Stimulated activated CD4-positive, alpha-beta T cell treated with anti-CD3 and anti-CD28 coated beads, Interleukin-1b, Interleukin-23, amount 100 ng/mL, for 48 hours (primary cell): ENCODE results near the gene NADSYN1.
"Not testable (repeated sequence)": the region's sequence is repeated elsewhere in the genome, so short reads cannot be mapped to it uniquely, and the experiment has no call there.

Experiments used
- DNase-seq: peaks from one replicate; pipeline ENCODE4 v3.0.0-alpha.2; 2020

The NADSYN1 gene

DNA sequence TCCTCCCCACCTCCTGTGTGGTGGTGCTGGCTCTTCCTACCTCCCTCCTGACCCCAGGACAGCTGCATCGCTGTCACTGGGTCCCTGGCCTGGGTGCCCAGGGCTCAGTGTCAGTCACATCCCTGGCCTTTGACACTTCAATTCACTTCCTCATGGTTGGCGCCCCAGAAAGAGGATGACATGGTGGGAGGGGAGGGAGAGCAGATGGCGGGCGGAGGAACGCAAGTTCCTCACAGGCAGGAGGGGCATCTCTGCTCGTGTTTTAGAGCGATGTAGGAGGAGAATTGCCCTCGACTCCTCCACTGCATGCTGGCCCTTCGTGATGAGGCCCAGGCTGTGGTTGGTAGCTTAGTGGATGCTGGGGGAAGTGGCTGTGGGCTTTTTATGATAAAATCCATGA is 38.9 kb downstream of the NADSYN1 start:
- no peak for DNase-seq

DNA sequence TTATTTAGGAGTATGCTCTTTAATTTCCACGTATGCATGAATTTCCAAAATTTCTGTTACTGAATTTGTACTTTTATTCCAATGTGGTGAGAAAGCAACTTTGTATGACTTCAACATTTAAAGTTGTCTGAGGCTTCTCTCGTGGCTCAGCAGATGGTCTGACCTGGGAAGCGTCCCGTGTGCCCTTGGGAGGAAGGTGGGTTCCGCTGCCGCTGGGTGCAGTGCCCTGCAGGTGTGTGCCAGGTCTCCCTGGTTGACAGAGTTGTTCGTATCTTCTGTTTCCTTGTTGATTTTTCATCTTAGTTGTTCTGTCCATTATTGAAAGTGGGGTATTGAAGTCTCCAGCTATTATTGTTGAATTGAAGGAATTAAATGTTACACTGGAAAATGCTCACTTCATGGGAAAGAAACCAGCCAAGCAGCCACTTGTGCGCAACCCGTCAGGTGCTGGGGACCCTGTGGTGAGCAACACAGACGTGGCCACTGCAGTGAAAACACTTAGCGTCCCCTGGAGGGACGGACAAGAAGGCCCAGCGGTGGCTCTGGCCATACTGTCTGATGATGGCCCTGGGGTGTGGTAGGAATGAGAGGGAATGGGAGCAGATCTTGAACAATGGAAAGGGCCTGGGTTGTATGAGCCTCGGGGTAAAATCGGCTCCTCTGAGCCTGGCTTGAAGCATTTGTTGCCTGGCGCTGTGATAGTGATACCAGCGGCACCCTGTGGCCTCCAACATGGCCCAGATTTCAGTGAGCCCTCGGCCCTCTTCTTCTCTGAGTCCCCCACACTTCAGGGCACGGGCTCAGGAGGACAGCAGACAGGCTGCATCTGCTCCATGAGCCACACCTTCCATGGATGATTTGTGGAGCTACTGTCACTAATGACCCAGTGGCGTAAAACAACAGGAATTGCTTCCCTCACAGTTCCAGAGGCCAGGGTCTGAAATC is 42.6 kb downstream of the NADSYN1 start:
- DNase-seq, result no peak

DNA sequence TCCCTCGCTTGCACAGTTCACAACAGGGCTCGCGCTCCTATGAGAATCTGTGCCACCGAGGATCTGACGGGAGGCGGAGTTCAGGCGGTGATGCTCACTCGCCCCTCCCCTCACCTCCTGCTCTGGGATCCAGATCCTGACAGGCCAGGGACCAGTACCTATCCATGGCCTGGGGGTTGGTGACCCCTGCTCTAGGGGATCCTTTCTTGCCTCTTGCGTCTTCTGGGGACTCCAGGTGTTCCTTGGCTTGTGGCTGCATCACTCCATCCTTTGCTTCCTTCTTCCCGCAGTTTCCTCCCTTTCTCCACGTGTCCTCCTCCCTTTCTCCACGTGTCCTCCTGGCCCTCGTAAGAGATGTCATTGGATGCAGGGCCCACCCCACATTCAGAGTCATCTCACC is 43.4 kb downstream of the NADSYN1 start:
- DNase-seq, result no peak

DNA sequence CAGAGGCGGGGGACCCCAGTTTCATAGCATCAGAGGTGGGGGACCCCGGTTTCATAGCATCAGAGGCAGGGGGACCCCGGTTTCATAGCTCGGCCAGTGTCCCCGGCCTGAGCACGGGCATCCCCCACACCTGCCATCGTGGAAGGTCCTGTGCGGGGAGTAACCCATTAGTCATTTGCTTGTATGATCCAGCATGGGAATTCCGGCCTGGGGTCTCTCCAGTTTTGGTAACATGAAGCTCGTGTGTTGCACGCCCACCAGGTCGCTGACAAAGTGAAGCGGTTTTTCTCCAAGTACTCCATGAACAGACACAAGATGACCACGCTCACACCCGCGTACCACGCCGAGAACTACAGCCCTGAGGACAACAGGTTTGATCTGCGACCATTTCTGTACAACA is 45.1 kb downstream of the NADSYN1 start:
- DNase-seq, result no peak

DNA sequence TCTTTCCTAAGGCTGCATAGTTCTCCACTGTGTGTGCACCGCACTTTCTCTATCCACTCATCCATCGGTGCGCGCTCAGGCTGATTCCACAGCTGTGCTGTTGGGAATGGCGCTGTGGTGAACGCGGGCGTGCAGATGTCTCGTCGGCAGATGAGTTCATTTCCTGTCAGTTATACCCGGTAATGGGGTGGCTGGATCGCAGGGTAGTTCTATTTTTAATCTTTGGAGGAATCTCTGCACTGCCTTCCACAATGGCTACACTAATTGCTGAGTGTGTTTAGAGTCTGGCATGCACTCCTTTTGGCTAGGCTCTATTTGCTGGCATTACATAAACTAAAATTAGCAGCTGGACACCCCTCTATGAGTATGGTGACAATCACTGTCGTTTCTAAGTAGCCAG is 46.1 kb downstream of the NADSYN1 start:
- no peak for DNase-seq

DNA sequence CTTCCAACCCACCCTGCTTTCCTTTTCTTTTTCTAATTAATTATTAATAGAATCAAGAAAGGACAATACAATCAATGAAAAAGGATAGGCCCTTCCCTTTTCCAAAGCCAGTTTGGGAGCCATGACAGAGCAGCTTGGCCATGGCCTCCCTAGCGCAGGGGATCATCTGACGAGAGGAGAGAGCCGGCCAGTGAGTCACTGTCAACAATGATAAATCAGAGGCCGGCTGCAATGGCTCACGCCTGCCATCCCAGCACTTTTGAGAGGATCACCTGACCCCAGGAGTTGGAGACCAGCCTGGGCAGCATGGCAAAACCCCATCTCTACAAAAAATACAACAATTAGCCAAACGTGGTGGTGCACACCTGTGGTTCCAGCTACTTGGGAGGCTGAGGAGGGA is 46.5 kb downstream of the NADSYN1 start:
- no peak for DNase-seq

DNA sequence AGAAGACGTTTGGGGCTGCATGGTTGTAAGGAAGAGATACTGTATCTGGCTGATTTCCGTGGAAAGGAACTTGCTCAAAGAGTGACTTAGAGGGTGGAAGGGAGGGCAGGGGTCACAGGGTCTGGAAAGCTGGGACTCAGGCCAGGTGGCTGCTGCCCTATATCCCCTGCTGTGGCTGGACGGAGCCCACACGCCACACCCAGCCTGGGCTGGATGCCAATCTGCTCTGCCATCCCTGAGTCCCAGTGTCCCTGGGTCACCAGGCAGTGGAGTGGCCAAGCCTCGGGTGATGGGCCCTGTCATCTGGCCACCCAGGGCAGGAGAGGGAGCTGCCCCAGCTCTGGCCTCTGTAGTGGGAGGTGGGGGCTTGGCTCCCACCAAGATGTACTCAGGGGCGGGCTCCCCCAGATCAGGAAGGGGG is 47.6 kb downstream of the NADSYN1 start:
- DNase-seq, result no peak

DNA sequence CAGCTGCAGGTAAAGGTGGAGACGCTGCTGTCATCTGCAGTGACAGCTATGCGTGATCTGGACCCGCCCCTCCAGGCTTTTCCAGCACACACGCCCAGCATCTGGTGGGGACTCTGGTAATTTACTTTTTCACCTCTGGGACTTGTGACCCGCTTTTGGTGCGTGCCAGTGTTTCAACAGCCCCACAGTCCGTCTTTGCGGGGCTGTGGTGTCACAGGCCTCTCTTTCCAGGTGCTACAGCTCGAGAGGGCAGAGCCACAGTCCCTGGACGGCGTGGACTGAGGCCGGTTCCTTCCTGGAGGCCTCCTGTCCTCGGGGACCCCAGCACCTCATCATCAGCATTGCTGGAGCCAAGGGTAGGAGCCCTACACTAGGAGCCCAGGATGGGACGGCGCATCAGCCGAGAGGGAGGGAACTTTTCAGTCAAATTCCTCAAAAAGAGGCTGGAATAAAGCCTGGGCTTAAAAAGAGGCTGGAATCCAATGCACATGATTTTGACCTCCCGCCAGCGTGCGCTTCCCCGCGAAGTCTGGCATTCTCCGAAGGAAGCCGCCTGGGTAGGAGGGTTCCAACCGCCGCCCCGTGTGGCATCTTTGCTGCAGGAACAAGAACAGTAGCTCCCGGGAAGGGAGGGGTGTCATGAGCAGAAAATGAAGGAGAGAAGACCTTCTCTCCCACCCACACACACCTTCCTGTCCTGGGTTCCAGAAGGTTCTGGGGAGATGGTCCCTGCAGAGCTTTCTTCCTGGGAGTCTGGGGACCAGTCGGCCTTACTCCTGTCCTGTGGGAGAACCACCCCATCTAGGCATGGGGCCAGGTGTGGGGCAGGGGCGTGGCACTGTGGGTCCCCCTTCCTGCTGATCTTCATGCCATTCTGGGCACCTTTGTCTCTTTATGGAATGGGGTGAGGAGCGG is 48.3 kb downstream of the NADSYN1 start:
- no peak for DNase-seq

DNA sequence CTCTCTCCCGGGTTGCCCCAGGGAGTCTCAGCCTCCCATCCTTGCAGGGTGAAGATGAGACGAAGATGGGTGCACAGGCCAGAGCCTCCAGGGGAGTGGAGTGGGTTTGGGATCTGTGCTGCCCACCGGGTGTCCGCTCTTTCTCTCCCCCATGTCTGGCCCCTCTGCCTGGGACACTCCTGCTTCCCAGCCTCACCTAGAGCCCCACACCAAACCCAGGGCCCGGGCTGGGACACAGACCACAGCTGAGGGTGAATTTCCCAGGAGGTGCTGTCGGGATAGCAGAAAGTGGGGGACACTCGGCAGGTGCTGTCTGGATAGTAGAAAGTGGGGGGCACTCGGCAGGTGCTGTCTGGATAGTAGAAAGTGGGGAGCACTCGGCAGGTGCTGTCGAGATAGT is 49.0 kb downstream of the NADSYN1 start:
- DNase-seq, result no peak

DNA sequence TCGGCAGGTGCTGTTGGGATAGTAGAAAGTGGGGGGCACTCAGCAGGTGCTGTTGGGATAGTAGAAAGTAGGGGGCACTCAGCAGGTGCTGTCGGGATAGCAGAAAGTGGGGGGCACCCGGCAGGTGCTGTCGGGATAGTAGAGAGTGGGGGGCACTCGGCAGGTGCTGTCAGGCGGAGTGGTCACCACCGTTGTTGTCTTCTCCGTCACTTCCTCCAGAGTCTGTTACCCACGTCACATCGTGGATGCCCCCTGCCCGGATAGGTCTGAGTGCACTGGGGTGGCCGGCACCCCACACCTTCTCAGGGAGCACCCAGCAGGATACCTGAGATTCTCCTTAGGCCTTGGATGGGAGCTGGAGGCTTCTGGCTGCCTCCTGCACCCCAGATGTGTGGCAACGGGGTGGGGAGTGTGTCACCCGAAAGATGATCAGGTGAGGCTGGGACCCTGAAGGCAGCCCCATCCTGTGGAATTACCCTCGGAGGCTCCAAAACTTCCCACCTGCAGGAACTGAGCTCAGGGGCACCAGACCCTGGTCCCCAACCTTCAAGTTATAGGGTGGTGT is 50.0 kb downstream of the NADSYN1 start:
- DNase-seq, result no peak

DNA sequence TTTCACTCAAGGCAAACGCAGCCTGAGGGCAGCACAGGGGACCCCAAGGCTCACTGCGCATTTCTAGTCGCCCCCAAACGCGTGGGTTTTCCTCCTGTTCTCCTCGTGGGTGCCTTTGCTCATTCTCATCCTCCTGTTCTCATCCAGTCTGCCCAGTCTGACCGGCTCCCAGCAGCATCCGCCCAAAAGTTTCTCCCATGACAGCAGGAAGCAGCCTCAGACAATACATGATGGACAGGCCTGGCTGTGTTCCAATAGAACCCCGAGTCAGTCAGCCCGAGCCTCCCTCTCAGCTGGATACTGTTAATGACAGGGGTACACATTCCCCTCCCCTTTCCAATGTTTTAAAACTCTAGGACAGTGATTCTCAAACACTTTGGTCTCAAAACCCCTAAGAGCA is 51.5 kb downstream of the NADSYN1 start:
- no peak for DNase-seq

DNA sequence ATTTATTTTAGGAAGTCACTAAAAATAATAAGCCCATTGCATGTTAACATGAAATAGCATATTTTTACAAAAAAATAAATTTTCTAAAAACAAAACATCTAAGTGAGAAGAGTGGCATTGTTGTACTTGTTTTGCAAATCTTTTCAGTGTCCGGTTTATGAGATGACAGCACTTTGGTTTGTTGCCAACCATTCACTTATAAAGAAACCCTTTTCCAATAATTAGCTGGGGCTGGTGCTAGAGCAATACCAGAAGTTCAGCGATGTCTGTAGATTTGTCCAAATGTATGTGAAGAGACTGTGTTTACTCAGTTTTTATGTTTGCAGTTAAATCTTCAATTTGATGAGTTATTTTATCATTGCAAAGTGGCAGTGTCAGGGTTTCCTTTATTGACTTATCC is 52.0 kb downstream of the NADSYN1 start:
- no peak for DNase-seq

DNA sequence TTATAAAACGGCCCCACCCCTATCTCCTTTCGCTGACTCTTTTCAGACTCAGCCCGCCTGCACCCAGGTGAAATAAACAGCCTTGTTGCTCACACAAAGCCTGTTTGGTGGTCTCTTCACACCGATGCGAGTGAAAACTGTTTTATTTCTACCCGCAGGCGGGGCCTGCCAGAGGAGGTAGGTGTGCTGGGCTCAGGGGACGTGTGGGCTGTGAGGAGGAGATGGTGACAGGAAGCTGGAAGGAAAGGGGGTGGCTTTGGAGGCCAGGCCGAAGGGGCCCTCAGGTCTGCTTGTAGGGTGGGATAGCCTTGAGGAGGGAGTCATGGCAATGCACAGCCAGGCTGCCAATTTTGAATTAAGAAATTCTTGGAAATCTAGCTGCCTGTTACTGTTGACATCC is 52.8 kb downstream of the NADSYN1 start:
- DNase-seq, result no peak

DNA sequence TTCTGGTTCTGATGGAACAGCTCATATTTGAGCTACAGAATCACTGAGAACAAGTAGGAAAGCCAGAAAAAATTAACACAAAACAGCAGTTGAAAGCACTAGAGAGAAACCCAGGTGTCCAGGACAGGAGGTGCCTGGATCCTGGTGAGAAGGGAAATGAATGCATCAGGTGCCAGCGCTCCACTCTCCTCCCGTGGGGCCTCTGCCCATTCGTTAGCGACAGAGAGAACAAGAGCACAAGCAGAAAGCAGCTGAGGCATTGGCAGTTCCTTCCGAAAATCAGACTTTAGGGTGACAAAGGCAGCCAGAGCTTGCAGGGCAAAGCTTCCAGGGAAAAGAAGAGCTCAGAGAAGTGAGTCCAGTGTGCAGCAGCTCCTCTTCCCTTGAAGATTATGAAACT is 54.1 kb downstream of the NADSYN1 start:
- DNase-seq, result no peak

DNA sequence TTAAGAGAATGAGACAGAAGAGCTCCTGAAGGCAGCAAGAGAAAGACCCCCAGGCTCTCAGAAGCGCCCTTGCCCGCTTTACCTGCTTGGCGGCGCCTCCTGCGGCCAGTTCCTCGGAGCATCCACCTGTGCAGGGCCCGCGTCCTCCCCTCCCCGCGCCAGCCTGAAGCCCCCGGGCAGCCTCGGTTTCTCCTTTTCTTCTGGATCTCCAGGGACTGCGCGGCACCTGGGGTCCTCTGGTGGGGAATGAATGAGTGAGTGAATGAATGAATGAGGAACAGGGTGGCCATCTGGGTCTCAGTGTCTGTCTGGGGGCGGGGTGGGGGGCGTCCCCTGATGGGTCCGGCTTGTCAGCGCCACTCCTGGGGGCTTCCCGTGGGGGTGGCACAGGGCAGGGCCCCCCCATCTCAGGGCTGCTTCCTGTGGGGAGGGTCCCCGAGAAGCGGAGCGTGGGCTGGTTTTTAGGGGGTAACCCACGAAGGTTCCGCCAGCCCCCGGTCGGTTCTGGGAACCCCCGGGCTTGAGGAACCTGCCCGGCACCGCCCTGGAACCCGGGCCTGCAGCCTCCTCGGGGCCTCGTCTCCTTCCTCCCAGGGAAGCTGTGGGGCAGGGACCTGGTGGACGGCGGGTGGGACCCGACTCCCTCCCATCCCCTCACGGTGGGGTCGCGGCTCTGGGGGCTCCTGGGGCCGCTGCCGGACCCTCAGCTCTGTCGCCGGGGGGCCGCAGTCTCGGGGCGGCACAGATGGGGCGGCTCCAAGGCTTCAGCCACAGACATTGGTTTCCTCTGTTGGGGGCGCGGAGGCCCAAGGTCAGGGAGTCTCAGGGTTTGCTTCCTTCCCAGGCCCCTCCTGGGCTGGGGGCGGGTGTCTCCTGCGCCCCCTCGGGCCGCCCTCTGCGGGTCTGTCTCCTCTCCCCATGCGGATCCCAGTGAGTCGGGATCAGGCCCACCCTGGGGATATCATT is 65.8 kb downstream of the NADSYN1 start:
- no peak for DNase-seq

DNA sequence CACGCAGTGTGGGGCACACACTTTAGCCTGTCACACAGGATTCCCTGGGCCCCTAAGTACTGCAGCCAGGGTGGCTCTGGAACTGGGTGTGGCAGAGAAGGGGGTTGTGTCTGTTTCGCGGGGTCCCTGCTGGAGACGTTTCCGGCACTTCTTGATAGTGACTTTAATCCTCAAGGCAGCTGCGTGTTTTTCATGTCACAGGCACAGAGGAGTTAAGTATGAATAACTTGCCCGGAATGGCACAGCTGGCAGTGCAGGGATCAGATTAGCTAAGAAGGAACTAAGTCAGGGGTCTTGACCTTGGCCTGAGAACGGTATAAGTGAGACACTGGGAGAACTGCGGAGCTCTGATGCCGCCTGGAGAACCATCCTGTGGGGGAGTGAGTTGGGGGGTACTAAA is 66.5 kb downstream of the NADSYN1 start:
- no peak for DNase-seq

DNA sequence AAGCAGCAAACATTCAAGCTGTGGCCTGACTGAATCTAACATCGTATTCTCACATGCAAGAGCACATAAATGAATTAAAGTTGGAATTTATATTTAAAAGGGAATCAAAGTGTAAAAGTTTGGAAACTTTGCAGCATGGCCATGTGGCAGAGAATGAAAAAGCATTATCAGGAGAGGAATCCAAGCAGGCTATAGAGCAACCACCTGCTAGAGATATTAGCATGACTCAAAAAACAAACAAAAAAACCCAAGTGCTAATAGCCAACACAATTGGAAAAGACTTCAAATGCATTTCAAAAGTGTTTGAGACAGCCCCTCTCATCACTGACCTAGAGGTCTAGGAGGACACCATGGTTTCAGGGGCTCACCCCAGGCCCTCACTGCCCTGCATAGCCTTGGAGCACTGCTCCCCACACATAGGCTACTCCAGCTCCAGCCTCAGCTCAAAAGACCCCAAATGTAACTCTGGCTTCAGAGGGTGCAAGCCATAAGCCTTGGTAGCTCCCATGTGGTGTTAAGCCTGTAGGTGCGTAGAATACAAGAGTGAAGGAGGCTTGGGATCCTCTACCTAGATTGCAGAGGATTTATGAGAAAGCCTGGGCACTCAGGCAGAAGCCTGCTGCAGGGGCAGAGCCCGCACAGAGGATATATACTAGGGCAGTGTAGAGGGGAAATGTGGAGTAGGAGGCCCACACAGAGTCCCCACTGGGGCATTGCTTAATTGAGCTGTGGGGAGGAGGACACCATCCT is 72.4 kb downstream of the NADSYN1 start:
- no peak for DNase-seq

DNA sequence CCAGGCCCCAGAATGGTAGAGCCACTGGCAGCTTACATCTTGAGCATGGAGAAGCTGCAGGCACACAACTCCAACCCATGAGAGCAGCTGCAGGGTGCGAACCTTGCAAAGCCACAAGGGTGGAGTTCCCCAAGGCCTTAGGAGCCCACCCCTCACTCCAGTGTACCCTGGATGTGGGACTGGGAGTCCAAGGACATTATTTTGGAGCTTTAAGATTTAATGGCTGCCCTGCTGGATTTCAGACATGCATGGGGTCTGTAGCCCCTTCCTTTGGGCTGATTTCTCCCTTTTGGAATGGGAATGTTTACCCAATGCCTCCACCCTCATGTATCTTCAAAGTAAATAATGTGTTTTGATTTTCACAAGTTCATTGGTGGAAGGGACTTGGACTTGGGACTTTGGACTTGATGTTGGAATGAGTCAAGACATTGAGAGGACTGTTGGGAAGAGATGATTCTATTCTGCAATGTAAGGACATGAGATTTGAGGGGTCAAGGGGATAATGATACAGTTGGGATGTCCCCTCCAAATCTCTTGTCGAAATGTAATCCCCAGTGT is 73.0 kb downstream of the NADSYN1 start:
- no peak for DNase-seq

DNA sequence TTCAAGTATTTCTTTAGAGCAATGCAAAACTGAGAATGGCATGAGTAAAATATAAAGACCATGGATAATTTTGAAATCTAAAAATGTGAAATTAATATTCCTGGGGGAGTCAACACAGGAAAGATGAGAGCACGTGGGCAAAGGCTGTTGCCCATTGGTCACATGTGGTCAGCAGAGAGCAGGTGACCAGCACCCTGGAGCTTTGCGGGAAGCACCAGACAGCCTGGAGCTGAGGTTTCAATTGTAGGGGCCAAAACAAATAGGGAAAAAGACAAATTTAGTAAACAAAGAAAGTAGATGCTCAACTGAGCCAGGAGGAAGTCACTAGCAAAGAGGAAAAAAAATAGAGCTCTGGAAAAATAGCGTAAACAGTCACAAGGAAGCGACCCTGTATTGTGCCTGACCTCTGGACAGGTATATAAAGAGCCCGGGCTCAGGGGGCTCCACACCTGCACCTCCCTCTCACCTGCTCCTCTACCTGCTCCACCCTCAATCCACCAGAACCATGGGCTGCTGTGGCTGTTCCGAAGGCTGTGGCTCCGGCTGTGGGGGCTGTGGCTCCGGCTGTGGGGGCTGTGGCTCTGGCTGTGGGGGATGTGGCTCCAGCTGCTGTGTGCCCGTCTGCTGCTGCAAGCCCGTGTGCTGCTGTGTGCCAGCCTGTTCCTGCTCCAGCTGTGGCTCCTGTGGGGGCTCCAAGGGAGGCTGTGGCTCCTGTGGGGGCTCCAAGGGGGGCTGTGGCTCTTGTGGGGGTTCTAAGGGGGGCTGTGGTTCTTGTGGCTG is 74.0 kb downstream of the NADSYN1 start, which contains the start of gene KRTAP5-7:
Gene KRTAP5-7 (plus strand): TSS at position 472 of the 780 bp plus-strand sequence. CDS start 34 bp downstream, at position 506.
- not testable (repeated sequence) for DNase-seq

DNA sequence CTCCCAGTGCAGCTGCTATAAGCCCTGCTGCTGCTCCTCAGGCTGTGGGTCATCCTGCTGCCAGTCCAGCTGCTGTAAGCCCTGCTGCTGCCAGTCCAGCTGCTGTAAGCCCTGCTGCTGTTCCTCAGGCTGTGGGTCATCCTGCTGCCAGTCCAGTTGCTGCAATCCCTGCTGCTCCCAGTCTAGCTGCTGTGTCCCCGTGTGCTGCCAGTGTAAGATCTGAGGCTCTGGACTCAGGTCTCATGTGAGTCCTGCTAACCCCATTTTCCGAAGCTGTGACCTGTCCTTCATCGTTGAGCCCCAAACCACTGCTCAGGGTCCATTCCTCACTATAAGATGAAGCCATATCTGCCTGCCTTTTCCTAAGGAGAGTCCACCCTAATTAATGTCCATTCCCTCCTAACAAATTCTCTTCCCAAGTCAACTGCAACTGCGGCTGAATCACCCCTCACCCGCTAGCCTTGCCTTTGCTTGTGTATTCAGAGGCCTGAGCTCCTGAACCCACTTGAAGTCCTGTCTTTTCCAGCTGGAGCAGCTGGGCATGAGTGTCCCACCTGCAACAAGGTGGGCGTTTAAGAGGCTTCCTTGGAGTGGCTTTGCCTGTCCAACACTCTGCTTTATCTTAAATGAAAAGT is 74.7 kb downstream of the NADSYN1 start:
- DNase-seq, result no peak
